Activated CD8-positive, alpha-beta T cell treated with anti-CD3 and anti-CD28 coated beads for 36 hours (primary cell): ENCODE measurements around the gene SP7. TPM values are rescaled to one million over a fixed set of nuclear protein-coding genes. Genes with fewer than 3 reads are reported as not detected.

Source experiments
- ATAC-seq: fragments of 200-7000 bp; cut with Tn5 transposase; one replicate; pipeline ENCODE4 v1.10.0; 2021; ENCODE audit warnings: mild to moderate bottlenecking, moderate library complexity
- CTCF ChIA-PET: fragments of 350-600 bp; sonication (Branson Sonifier 250); formaldehyde crosslinking; loops from one replicate; lab custom pipeline; 2021; ENCODE audit warnings: antibody characterized with exemption; lab: Charles Lee
- POLR2A ChIA-PET: fragments of 350-600 bp; sonication (Branson Sonifier 250); formaldehyde crosslinking; loops from one replicate; lab custom pipeline; 2021; ENCODE audit warnings: antibody characterized with exemption; lab: Charles Lee
- DNase-seq: peaks from one replicate; pipeline ENCODE4 v3.0.0-alpha.2; 2020
- H3K27ac Mint-ChIP-seq: one replicate; pipeline ENCODE4 v1.8.0; 2021; ENCODE audit warnings: mild to moderate bottlenecking, mixed read lengths
- H3K27me3 Mint-ChIP-seq: one replicate; pipeline ENCODE4 v1.8.0; 2021; ENCODE audit warnings: mixed read lengths
- H3K36me3 Mint-ChIP-seq: one replicate; pipeline ENCODE4 v1.8.0; 2021; ENCODE audit warnings: low read depth, mixed read lengths
- H3K4me1 Mint-ChIP-seq: one replicate; pipeline ENCODE4 v1.8.0; 2021; ENCODE audit warnings: low read depth, mixed read lengths
- H3K4me3 Mint-ChIP-seq: one replicate; pipeline ENCODE4 v1.8.0; 2021; ENCODE audit warnings: mild to moderate bottlenecking, moderate library complexity, mixed read lengths
- H3K9me3 Mint-ChIP-seq: one replicate; pipeline ENCODE4 v1.8.0; 2021; ENCODE audit warnings: mixed read lengths
- intact Hi-C: fragments of 100-400 bp; cut with micrococcal nuclease; formaldehyde crosslinking; loops from one replicate; pipeline ENCODE4 v1.10.0; 2022
- total RNA-seq, 2 experiments: library from RNA; stranded (reverse); gene quantifications; one replicate each; pipeline ENCODE4 v1.2.3, GENCODE V29; 2021
- TF ChIP-seq, protein P1 (sequence below): fragments of 200-600 bp; IDR thresholded peaks from one replicate; pipeline ENCODE4 v1.8.0; 2022; ENCODE audit warnings: antibody characterized with exemption, mild to moderate bottlenecking

SP7 gene
- total RNA-seq, 2 experiments from 2014 or later, result not detected

- ChIA-PET CTCF (interaction anchor here (0.6 to 13.9 kb wide), 18 partner anchors 10 to 183 kb away, joined by 3 to 293 read pairs (median 6); partner anchors contain the start of genes MYG1, NPFF, PFDN5 and SP1), POLR2A (interaction anchor here (0.8 to 2.1 kb wide), 14 partner anchors 11 to 157 kb away, joined by 3 to 11 read pairs (median 4); partner anchors contain the start of gene MYG1)
- TF ChIP-seq, protein P1, sequence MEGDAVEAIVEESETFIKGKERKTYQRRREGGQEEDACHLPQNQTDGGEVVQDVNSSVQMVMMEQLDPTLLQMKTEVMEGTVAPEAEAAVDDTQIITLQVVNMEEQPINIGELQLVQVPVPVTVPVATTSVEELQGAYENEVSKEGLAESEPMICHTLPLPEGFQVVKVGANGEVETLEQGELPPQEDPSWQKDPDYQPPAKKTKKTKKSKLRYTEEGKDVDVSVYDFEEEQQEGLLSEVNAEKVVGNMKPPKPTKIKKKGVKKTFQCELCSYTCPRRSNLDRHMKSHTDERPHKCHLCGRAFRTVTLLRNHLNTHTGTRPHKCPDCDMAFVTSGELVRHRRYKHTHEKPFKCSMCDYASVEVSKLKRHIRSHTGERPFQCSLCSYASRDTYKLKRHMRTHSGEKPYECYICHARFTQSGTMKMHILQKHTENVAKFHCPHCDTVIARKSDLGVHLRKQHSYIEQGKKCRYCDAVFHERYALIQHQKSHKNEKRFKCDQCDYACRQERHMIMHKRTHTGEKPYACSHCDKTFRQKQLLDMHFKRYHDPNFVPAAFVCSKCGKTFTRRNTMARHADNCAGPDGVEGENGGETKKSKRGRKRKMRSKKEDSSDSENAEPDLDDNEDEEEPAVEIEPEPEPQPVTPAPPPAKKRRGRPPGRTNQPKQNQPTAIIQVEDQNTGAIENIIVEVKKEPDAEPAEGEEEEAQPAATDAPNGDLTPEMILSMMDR, result no peak
- DNase-seq, result peak; percentile 47
- intact Hi-C loops, result loop anchor here (2.0 kb wide), 1 partner anchor 19 kb away; no protein-coding TSS in a partner anchor
- Mint-ChIP-seq H3K27me3 (peaks cover 2% of the 10 kb centered on the region), H3K36me3 (no peaks in the 10 kb centered on the region), H3K4me1 (peaks cover 31% of the 10 kb centered on the region), H3K4me3 (peak overlapping the region; percentile 85), H3K27ac (peak overlapping the region; percentile 82), H3K9me3 (no peaks in the 10 kb centered on the region)
- ATAC-seq, result no peak
These were observed 10.6 kb downstream of the SP7 start for GRCh38 chr12:53325511-53326061.

GRCh38 chr12:53324779-53325510 lies 11.2 kb downstream of the SP7 start:
- peaks cover 37% of the 10 kb centered on the region for H3K4me1 Mint-ChIP-seq
- H3K27me3 Mint-ChIP-seq, result peaks cover 2% of the 10 kb centered on the region
- peak overlapping the region; percentile 99 for H3K27ac Mint-ChIP-seq
- DNase-seq (peak; percentile 94), ATAC-seq (peak; percentile 69)
- intact Hi-C loops, result loop anchor here (2.0 kb wide), 1 partner anchor 20 kb away; no protein-coding TSS in a partner anchor
- H3K9me3 Mint-ChIP-seq, result no peaks in the 10 kb centered on the region
- H3K4me3 Mint-ChIP-seq, result peak overlapping the region; percentile 85
- peaks cover 2% of the 10 kb centered on the region for H3K36me3 Mint-ChIP-seq
- TF ChIP-seq, protein P1, result peak; percentile 69
- POLR2A ChIA-PET, result interaction anchor here (0.8 to 2.1 kb wide), 17 partner anchors 10 to 226 kb away, joined by 3 to 11 read pairs (median 4); partner anchors contain the start of genes MYG1 and SP7
- CTCF ChIA-PET, result interaction anchor here (0.6 to 13.9 kb wide), 17 partner anchors 11 to 227 kb away, joined by 3 to 293 read pairs (median 5); partner anchors contain the start of genes MYG1, NPFF, PFDN5 and SOAT2

GRCh38 chr12:53324113-53324778 lies 11.9 kb downstream of the SP7 start:
- peaks cover 2% of the 10 kb centered on the region for H3K36me3 Mint-ChIP-seq
- intact Hi-C loops, result loop anchor here (2.0 kb wide), 1 partner anchor 21 kb away; no protein-coding TSS in a partner anchor
- peak; percentile 22 for ATAC-seq

GRCh38 chr12:53320352-53321195 lies 15.6 kb downstream of the SP7 start:
- ChIA-PET CTCF (interaction anchor here (0.6 to 13.9 kb wide), 61 partner anchors 7 to 355 kb away, joined by 3 to 293 read pairs (median 5); partner anchors contain the start of genes AMHR2, ATP5MC2, CSAD and ESPL1), POLR2A (interaction anchor here (0.5 to 3.4 kb wide), 23 partner anchors 15 to 296 kb away, joined by 3 to 19 read pairs (median 3); partner anchors contain the start of genes MYG1 and TARBP2)
- intact Hi-C loops, result no loop called here
- Mint-ChIP-seq H3K4me3 (peak overlapping the region; percentile 83), H3K4me1 (peaks cover 39% of the 10 kb centered on the region), H3K9me3 (no peaks in the 10 kb centered on the region), H3K27ac (peak overlapping the region; percentile 96), H3K36me3 (peaks cover 13% of the 10 kb centered on the region), H3K27me3 (no peaks in the 10 kb centered on the region)
- ATAC-seq, result no peak
- TF ChIP-seq, protein P1, result no peak
- DNase-seq, result no peak

More at GRCh38 chr12:53324113-53324778, 11.9 kb downstream of the SP7 start:
- Mint-ChIP-seq H3K4me1 (peaks cover 38% of the 10 kb centered on the region), H3K27me3 (peaks cover 1% of the 10 kb centered on the region), H3K27ac (peak overlapping the region; percentile 99), H3K4me3 (peak overlapping the region; percentile 85), H3K9me3 (no peaks in the 10 kb centered on the region)
- ChIA-PET POLR2A (interaction anchor here (0.7 to 2.1 kb wide), 15 partner anchors 9 to 225 kb away, joined by 3 to 12 read pairs (median 4); partner anchors contain the start of genes MYG1, PFDN5, SP7 and TARBP2), CTCF (interaction anchor here (0.8 to 13.9 kb wide), 23 partner anchors 9 to 226 kb away, joined by 3 to 293 read pairs (median 6); partner anchors contain the start of genes ESPL1, MYG1, NPFF and PFDN5)
- TF ChIP-seq, protein P1, result no peak
- DNase-seq, result peak; percentile 77
